ENCODE measurements around the gene FRMD3.
"Not testable (repeated sequence)": the region's sequence is repeated elsewhere in the genome, so short reads cannot be mapped to it uniquely, and the experiment has no call there.

FRMD3 gene

DNA sequence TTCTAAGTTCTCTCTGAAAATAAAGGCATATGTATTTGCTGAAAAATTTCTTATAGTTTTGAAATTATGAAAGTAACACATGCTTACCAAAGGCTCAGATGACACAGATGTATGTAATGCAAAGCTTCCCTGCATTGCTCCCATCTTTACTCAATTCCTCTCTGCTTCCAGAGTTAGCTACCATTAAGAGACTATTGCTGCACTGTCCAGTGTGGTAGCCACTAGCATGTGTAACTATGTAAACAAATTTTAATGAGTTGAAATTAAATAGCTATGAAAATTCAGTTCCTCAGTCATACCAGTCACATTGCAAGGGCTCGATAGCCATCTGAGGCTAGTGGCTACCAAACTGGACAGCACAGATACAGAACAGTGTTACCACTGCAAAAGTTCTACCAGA, 17.9 kb downstream of the FRMD3 start:
- H3K4me3 ChIP-seq (ENCODE audit: low read length), result no peak overlapping the region
- no peaks in the 10 kb centered on the region for H3K9me3 ChIP-seq (ENCODE audit: control insufficient read depth, low read length)
- H3K27me3 ChIP-seq (ENCODE audit: control insufficient read depth, insufficient read depth, low read length), result no peaks in the 10 kb centered on the region
- H3K36me3 ChIP-seq (ENCODE audit: control insufficient read depth, insufficient read depth, low read length), result no peaks in the 10 kb centered on the region
- no peak overlapping the region for H3K9ac ChIP-seq (ENCODE audit: low read length)
- H3K4me1 ChIP-seq (ENCODE audit: control insufficient read depth, insufficient read depth, low read length), result no peaks in the 10 kb centered on the region

- not testable (repeated sequence) for H3K36me3 ChIP-seq (ENCODE audit: control insufficient read depth, insufficient read depth, low read length); H3K4me1 ChIP-seq (ENCODE audit: control insufficient read depth, insufficient read depth, low read length); H3K27me3 ChIP-seq (ENCODE audit: control insufficient read depth, insufficient read depth, low read length); H3K9me3 ChIP-seq (ENCODE audit: control insufficient read depth, low read length); H3K4me3 ChIP-seq (ENCODE audit: low read length); H3K9ac ChIP-seq (ENCODE audit: low read length)
These were observed 20.2 kb downstream of the FRMD3 start for GRCh38 chr9:83517980-83518379.

DNA sequence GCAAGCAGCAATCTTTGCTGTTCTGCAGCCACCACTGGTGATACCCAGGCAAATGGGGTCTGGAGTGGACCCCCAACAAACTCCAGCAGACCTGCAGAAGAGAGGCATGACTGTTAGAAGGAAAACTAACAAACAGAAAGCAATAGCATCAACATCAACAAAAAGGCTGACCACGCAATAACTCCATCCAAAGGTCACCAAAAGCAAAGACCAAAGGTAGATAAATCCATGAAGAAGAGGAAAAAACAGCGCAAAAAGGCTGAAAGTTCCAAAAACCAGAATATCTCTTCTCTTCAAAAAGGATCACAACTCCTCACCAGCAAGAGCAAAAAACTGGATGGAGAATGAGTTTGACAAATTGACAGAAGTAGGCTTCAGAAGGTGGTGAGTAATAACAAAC, 23.4 kb downstream of the FRMD3 start:
- Histone ChIP-seq H3K9me3 (ENCODE audit: control insufficient read depth, low read length) (no peaks in the 10 kb centered on the region), H3K36me3 (ENCODE audit: control insufficient read depth, insufficient read depth, low read length) (no peaks in the 10 kb centered on the region), H3K4me3 (ENCODE audit: low read length) (no peak overlapping the region), H3K4me1 (ENCODE audit: control insufficient read depth, insufficient read depth, low read length) (no peaks in the 10 kb centered on the region), H3K27me3 (ENCODE audit: control insufficient read depth, insufficient read depth, low read length) (no peaks in the 10 kb centered on the region), H3K9ac (ENCODE audit: low read length) (no peak overlapping the region)

DNA sequence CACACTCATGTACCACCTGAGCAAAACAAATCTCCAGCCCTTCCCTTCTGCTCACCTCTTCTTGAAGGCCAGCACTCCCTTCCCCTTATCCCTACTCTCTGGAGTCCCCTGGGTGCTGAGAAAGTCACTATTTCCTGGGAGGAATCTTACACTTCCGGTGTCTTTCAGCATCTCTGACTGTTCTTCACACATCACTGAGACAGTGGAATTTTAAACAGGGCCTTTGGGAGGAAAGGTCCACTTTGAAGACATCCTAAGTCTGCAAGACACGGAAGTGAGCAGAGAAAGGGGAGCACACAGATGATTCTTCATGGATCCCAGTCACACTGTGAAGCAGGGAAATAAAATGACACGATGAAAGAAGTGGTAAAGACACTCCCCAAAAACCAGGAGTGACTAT, 25.6 kb downstream of the FRMD3 start:
- Histone ChIP-seq H3K4me3 (ENCODE audit: low read length) (no peak overlapping the region), H3K36me3 (ENCODE audit: control insufficient read depth, insufficient read depth, low read length) (no peaks in the 10 kb centered on the region), H3K4me1 (ENCODE audit: control insufficient read depth, insufficient read depth, low read length) (no peaks in the 10 kb centered on the region), H3K9ac (ENCODE audit: low read length) (no peak overlapping the region), H3K27me3 (ENCODE audit: control insufficient read depth, insufficient read depth, low read length) (no peaks in the 10 kb centered on the region), H3K9me3 (ENCODE audit: control insufficient read depth, low read length) (no peaks in the 10 kb centered on the region)

- H3K9ac ChIP-seq (ENCODE audit: low read length), result no peak overlapping the region
- no peaks in the 10 kb centered on the region for H3K4me1 ChIP-seq (ENCODE audit: control insufficient read depth, insufficient read depth, low read length)
- no peak overlapping the region for H3K4me3 ChIP-seq (ENCODE audit: low read length)
- H3K36me3 ChIP-seq (ENCODE audit: control insufficient read depth, insufficient read depth, low read length), result no peaks in the 10 kb centered on the region
- H3K9me3 ChIP-seq (ENCODE audit: control insufficient read depth, low read length), result no peaks in the 10 kb centered on the region
- H3K27me3 ChIP-seq (ENCODE audit: control insufficient read depth, insufficient read depth, low read length), result no peaks in the 10 kb centered on the region
These were observed 27.1 kb downstream of the FRMD3 start for GRCh38 chr9:83511051-83511450.

GRCh38 chr9:83509402-83509801, 28.8 kb downstream of the FRMD3 start:
- no peaks in the 10 kb centered on the region for H3K36me3 ChIP-seq (ENCODE audit: control insufficient read depth, insufficient read depth, low read length)
- H3K9me3 ChIP-seq (ENCODE audit: control insufficient read depth, low read length), result no peaks in the 10 kb centered on the region
- no peak overlapping the region for H3K4me3 ChIP-seq (ENCODE audit: low read length)
- H3K27me3 ChIP-seq (ENCODE audit: control insufficient read depth, insufficient read depth, low read length), result no peaks in the 10 kb centered on the region
- H3K9ac ChIP-seq (ENCODE audit: low read length), result no peak overlapping the region
- H3K4me1 ChIP-seq (ENCODE audit: control insufficient read depth, insufficient read depth, low read length), result no peaks in the 10 kb centered on the region

- H3K9ac ChIP-seq (ENCODE audit: low read length), result no peak overlapping the region
- no peak overlapping the region for H3K4me3 ChIP-seq (ENCODE audit: low read length)
- H3K27me3 ChIP-seq (ENCODE audit: control insufficient read depth, insufficient read depth, low read length), result no peaks in the 10 kb centered on the region
- no peaks in the 10 kb centered on the region for H3K4me1 ChIP-seq (ENCODE audit: control insufficient read depth, insufficient read depth, low read length)
- H3K9me3 ChIP-seq (ENCODE audit: control insufficient read depth, low read length), result no peaks in the 10 kb centered on the region
- H3K36me3 ChIP-seq (ENCODE audit: control insufficient read depth, insufficient read depth, low read length), result no peaks in the 10 kb centered on the region
These were observed 30.1 kb downstream of the FRMD3 start for GRCh38 chr9:83508067-83508466.

- H3K4me1 ChIP-seq (ENCODE audit: control insufficient read depth, insufficient read depth, low read length), result no peaks in the 10 kb centered on the region
- H3K9me3 ChIP-seq (ENCODE audit: control insufficient read depth, low read length), result no peaks in the 10 kb centered on the region
- H3K9ac ChIP-seq (ENCODE audit: low read length), result no peak overlapping the region
- no peaks in the 10 kb centered on the region for H3K27me3 ChIP-seq (ENCODE audit: control insufficient read depth, insufficient read depth, low read length)
- H3K4me3 ChIP-seq (ENCODE audit: low read length), result no peak overlapping the region
- H3K36me3 ChIP-seq (ENCODE audit: control insufficient read depth, insufficient read depth, low read length), result no peaks in the 10 kb centered on the region
These were observed 32.9 kb downstream of the FRMD3 start for GRCh38 chr9:83505282-83505681.

GRCh38 chr9:83503866-83504265, 34.3 kb downstream of the FRMD3 start:
- Histone ChIP-seq H3K9me3 (ENCODE audit: control insufficient read depth, low read length) (no peaks in the 10 kb centered on the region), H3K9ac (ENCODE audit: low read length) (no peak overlapping the region), H3K4me3 (ENCODE audit: low read length) (no peak overlapping the region), H3K4me1 (ENCODE audit: control insufficient read depth, insufficient read depth, low read length) (no peaks in the 10 kb centered on the region), H3K27me3 (ENCODE audit: control insufficient read depth, insufficient read depth, low read length) (no peaks in the 10 kb centered on the region), H3K36me3 (ENCODE audit: control insufficient read depth, insufficient read depth, low read length) (no peaks in the 10 kb centered on the region)

- Histone ChIP-seq H3K4me1 (ENCODE audit: control insufficient read depth, insufficient read depth, low read length) (no peaks in the 10 kb centered on the region), H3K9me3 (ENCODE audit: control insufficient read depth, low read length) (no peaks in the 10 kb centered on the region), H3K36me3 (ENCODE audit: control insufficient read depth, insufficient read depth, low read length) (no peaks in the 10 kb centered on the region)
These were observed 36.6 kb downstream of the FRMD3 start for GRCh38 chr9:83501565-83501964.

DNA sequence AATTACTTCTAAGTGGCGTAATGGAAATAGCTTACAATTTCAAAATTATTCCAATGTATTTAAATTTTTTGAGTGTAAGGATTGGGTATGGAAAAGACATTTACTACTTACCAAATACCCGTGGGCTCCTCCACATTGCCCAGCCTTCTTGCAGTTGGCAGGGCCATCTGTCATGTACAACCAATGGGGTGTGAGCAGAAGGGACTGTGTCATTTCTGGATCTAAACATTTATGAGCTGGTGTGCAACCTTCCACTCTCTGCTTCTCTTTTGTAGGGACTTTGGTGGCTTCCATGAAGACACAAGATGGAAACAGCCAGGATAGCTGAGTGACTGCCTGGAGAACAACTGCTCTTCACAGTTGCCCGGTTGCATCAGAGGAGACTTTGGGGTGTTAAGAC, 40.8 kb downstream of the FRMD3 start:
- Histone ChIP-seq H3K9ac (ENCODE audit: low read length) (no peak overlapping the region), H3K4me1 (ENCODE audit: control insufficient read depth, insufficient read depth, low read length) (no peaks in the 10 kb centered on the region), H3K4me3 (ENCODE audit: low read length) (no peak overlapping the region), H3K9me3 (ENCODE audit: control insufficient read depth, low read length) (no peaks in the 10 kb centered on the region), H3K27me3 (ENCODE audit: control insufficient read depth, insufficient read depth, low read length) (no peaks in the 10 kb centered on the region), H3K36me3 (ENCODE audit: control insufficient read depth, insufficient read depth, low read length) (no peaks in the 10 kb centered on the region)

More at GRCh38 chr9:83501565-83501964, 36.6 kb downstream of the FRMD3 start:
- Histone ChIP-seq H3K4me3 (ENCODE audit: low read length) (no peak overlapping the region), H3K27me3 (ENCODE audit: control insufficient read depth, insufficient read depth, low read length) (no peaks in the 10 kb centered on the region), H3K9ac (ENCODE audit: low read length) (no peak overlapping the region)

DNA sequence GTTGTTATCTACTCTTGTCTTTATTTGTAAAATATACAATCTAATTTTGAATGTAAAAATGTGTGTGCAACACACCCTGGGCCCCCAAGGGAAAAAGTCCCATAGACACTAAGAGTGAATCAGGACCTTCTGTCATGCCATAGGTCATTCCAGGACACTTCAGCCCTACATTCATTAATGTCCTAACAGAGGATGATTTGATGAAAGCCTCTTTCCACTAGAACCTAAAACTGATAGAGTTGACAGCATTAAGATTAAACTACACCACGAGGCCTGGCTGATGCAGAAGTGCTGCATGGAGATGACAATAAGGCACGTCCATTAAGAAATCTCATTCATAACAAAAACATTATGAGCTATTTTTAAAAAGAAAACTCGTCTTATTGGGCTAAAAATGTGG, 46.2 kb downstream of the FRMD3 start:
- Histone ChIP-seq H3K9me3 (ENCODE audit: control insufficient read depth, low read length) (no peaks in the 10 kb centered on the region), H3K9ac (ENCODE audit: low read length) (no peak overlapping the region), H3K4me1 (ENCODE audit: control insufficient read depth, insufficient read depth, low read length) (no peaks in the 10 kb centered on the region), H3K4me3 (ENCODE audit: low read length) (no peak overlapping the region), H3K27me3 (ENCODE audit: control insufficient read depth, insufficient read depth, low read length) (no peaks in the 10 kb centered on the region), H3K36me3 (ENCODE audit: control insufficient read depth, insufficient read depth, low read length) (no peaks in the 10 kb centered on the region)

DNA sequence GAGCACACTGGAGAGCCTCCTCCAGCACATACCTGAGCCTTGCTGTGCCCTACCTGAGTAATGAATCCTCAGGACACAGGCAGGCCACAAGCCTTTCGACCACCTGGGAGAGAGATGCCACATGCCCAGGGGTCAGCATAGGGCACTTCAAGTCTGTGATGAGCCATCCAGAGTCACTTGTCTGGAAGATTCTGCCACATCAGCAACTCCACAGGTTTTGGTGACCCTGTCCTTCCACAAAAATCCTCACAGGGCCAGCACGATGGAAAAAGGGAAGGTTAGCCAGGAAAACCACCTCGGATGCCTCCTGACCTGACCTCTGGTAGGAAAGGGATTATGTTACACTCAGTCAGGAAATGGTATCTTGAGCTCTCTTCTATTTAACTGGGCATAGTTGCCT, 46.8 kb downstream of the FRMD3 start:
- no peak overlapping the region for H3K4me3 ChIP-seq (ENCODE audit: low read length)
- H3K27me3 ChIP-seq (ENCODE audit: control insufficient read depth, insufficient read depth, low read length), result no peaks in the 10 kb centered on the region
- H3K9me3 ChIP-seq (ENCODE audit: control insufficient read depth, low read length), result no peaks in the 10 kb centered on the region
- no peak overlapping the region for H3K9ac ChIP-seq (ENCODE audit: low read length)
- no peaks in the 10 kb centered on the region for H3K36me3 ChIP-seq (ENCODE audit: control insufficient read depth, insufficient read depth, low read length)
- H3K4me1 ChIP-seq (ENCODE audit: control insufficient read depth, insufficient read depth, low read length), result no peaks in the 10 kb centered on the region

Measured in mucosa of stomach (tissue), 1 donor.